Spleen (tissue), 11 donors: ENCODE data around the gene PYDC1. TPM values are rescaled to one million over a fixed set of nuclear protein-coding genes. Genes with fewer than 3 reads are reported as not detected.
"Not testable (repeated sequence)": the region's sequence is repeated elsewhere in the genome, so short reads cannot be mapped to it uniquely, and the experiment has no call there.

Experiments used
- DNase-seq: peaks from one replicate; pipeline ENCODE4 v3.0.0-alpha.2; 2020
- H3K27ac ChIP-seq, 8 donors: fragments of 200-600 bp; sonication (generic) in 7 of 8; 1 replicate in 4 of 8; 2 replicates in 4 of 8; pipeline versions ENCODE4 v1.5.0 to v1.8.0; 2016 to 2021; ENCODE audit warnings: inconsistent platforms in 4 of 8, mild to moderate bottlenecking in 4 of 8, moderate library complexity in 1 of 8
- H3K27me3 ChIP-seq, 7 donors: fragments of 200-600 bp; sonication (generic) in 6 of 7; replicated peaks in 1 of 7; 1 replicate in 4 of 7; 2 replicates in 3 of 7; pipeline versions ENCODE4 v1.5.0 to v1.8.0; 2016 to 2021; ENCODE audit warnings: inconsistent platforms in 3 of 7, mild to moderate bottlenecking in 1 of 7
- H3K36me3 ChIP-seq, 6 donors: fragments of 200-600 bp; sonication (generic) in 5 of 6; 1 replicate in 4 of 6; 2 replicates in 2 of 6; pipeline versions ENCODE4 v1.5.0 to v1.8.0; 2016 to 2021; ENCODE audit warnings: inconsistent platforms in 2 of 6
- H3K4me1 ChIP-seq, 6 donors: fragments of 200-600 bp; sonication (generic) in 5 of 6; 1 replicate in 3 of 6; 2 replicates in 3 of 6; pipeline versions ENCODE4 v1.5.0 to v1.8.0; 2016 to 2021; ENCODE audit warnings: inconsistent platforms in 3 of 6
- H3K4me3 ChIP-seq, 8 donors: fragments of 200-600 bp; sonication (generic) in 7 of 8; 1 replicate in 4 of 8; 2 replicates in 4 of 8; pipeline versions ENCODE4 v1.5.0 to v1.8.0; 2016 to 2021; ENCODE audit warnings: inconsistent platforms in 4 of 8, mild to moderate bottlenecking in 4 of 8, moderate library complexity in 2 of 8
- H3K9me3 ChIP-seq, 8 donors: fragments of 200-600 bp; sonication (generic) in 7 of 8; 1 replicate in 4 of 8; 2 replicates in 4 of 8; pipeline versions ENCODE4 v1.5.0 to v1.8.0; 2016 to 2021; ENCODE audit warnings: inconsistent platforms in 4 of 8
- POLR2A ChIP-seq, 3 donors: fragments of 450-650 bp; IDR thresholded peaks; one replicate each; pipeline ENCODE4 v1.5.1; 2017; ENCODE audit warnings: antibody characterized with exemption in 3 of 3, mild to moderate bottlenecking in 1 of 3
- POLR2AphosphoS5 ChIP-seq, 3 donors: sonication (generic); formaldehyde crosslinking; IDR thresholded peaks; one replicate each; pipeline ENCODE4 v1.5.1; 2017; ENCODE audit warnings: antibody characterized with exemption in 3 of 3
- WGBS, 5 donors: extraction: QIAGEN DNeasy Blood & Tissue Kit in 3 of 5; methylation state at CpG; one replicate each; pipeline versions ENCODE4 v1.1.5 to v1.1.7; 2013 to 2018; 5-methylcytosine and 5-hydroxymethylcytosine counted together
- intact Hi-C: fragments of 100-400 bp; cut with DNase I; formaldehyde crosslinking; loops from one replicate; pipeline ENCODE4 v1.15.0; 2023; ENCODE audit warnings: low total_unique reads
- polyA plus RNA-seq, 3 donors: library from polyadenylated mRNA; stranded (reverse); fragments of 200-250 nt; gene quantifications; one replicate each; pipeline ENCODE4 v1.2.1, GENCODE V29; 2013
- total RNA-seq, 7 donors: library from RNA; depleted of rRNA in 3 of 7; stranded (reverse); fragments of >200 nt in 3 of 7; fragmentation: NEBNext Ultra II Directional in 4 of 7; extraction: Animal tissue kit (Norgen Biotek cat#: 25700) in 4 of 7; gene quantifications; one replicate each; pipeline versions ENCODE4 v1.1.0 to v1.2.1, GENCODE V29; 2016 to 2021
- TF ChIP-seq, protein P1 (sequence below), 11 experiments: fragments of 200-600 bp in 7 of 11; fragments of 450-650 bp in 4 of 11; sonication (generic) in 4 of 11; IDR thresholded peaks in 8 of 11; conservative IDR thresholded peaks in 3 of 11; 1 replicate in 7 of 11; 2 replicates in 4 of 11; pipeline versions ENCODE4 v1.4.0 to v1.8.0; 2016 to 2021; ENCODE audit warnings: antibody characterized with exemption in 11 of 11, inconsistent platforms in 4 of 11, mild to moderate bottlenecking in 1 of 11
- donor health status: healthy with polysubstance abuse.
- donor health status: DM: no; HTN: no; CAD: no; lungs with moderate emphysema.
- donor health status: DM: no; HTN: no; CAD: no.
- donor health status: Bipolar disorder and iron deficiency.
- donor health status: healthy.
- donor health status: DM: no; HTN: no; CAD: no.
- donor health status: DM: yes; HTN: yes; CAD: no.

The PYDC1 gene
- total and polyA plus RNA-seq, 10 donors, result 0.72 to 2.7 TPM; not detected in 8

DNA sequence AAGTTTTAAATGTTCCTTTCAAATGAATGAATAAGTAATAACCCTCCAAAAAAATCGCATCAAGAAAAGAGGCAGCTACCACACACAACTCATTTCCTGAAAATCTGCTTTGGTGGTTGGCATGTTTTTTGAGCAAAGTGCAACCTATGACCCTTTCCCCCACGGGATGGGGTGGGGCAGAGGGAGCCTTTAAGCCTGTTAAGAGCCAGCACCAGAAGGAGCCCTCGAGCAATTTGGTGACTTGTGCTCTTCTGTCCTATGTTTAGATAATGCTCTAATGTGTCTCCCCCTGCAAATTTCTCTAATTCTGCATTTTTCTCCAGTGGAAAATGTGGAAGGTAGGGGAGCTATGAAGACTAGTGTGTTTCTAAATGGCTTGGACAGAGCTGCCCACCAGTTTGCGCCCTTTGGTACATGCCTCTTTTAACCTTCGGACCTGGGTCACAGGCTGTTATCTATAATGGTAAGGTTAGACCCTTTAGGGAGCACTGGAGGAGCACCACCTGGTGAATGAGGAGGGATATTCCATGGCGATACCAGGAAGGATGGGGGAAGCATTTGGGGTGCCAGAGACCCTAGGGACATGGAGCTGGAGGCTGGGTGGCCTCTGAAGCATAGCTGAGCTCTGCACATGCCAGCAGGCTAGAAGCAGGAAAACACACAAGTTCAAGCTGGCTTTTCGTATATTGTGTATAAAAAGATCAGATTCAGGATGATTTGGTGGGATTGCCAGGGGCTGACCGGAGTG lies 15.9 kb downstream of the PYDC1 start:
- H3K4me1 ChIP-seq, result peaks cover 20 to 86% (median 53%) of the 10 kb centered on the region in 6 donors
- no peaks in the 10 kb centered on the region for H3K9me3 ChIP-seq
- peak overlapping the region; percentile 76 to 97 (median 92) for H3K4me3 ChIP-seq
- H3K27me3 ChIP-seq, result no peaks in the 10 kb centered on the region
- peak; percentile 74 for DNase-seq
- 50 to 55% (median 53%) methylated on average over 8 of the region's 8 CpGs for WGBS, 5 donors
- TF ChIP-seq, protein P1, sequence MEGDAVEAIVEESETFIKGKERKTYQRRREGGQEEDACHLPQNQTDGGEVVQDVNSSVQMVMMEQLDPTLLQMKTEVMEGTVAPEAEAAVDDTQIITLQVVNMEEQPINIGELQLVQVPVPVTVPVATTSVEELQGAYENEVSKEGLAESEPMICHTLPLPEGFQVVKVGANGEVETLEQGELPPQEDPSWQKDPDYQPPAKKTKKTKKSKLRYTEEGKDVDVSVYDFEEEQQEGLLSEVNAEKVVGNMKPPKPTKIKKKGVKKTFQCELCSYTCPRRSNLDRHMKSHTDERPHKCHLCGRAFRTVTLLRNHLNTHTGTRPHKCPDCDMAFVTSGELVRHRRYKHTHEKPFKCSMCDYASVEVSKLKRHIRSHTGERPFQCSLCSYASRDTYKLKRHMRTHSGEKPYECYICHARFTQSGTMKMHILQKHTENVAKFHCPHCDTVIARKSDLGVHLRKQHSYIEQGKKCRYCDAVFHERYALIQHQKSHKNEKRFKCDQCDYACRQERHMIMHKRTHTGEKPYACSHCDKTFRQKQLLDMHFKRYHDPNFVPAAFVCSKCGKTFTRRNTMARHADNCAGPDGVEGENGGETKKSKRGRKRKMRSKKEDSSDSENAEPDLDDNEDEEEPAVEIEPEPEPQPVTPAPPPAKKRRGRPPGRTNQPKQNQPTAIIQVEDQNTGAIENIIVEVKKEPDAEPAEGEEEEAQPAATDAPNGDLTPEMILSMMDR (IDR thresholded peaks at IDR 0.05 in 8 of 11, conservative IDR thresholded peaks at IDR 0.05 in 3 of 11), result peak in 1 of 11 experiments; percentile 27
- TF ChIP-seq POLR2A (IDR thresholded peaks at IDR 0.05), result no peak
- TF ChIP-seq POLR2AphosphoS5 (IDR thresholded peaks at IDR 0.05), result no peak
- intact Hi-C loops, result no loop called here
- H3K27ac ChIP-seq, result peak overlapping the region; percentile 72 to 96 (median 88)
- peaks cover 0 to 48% (median 9%) of the 10 kb centered on the region in 6 donors for H3K36me3 ChIP-seq

DNA sequence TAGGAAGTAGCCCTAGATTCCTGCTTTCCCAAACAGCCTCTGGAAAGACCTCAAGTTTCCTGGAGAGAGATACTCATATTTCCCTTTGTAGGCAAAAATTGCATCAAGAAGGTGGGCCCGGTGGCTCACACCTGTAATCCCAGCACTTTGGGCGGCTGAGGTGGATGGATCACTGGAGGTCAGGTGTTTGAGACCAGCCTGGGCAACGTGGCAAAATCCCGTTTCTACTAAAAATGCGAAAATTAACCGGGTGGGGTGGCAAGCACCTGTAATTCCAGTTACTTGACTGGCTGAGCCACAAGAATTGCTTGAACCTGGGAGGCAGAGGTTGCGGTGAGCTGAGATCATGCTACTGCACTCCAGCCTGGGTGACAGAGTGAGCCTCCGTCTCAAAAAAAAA lies 16.8 kb downstream of the PYDC1 start:
- Histone ChIP-seq H3K27ac (peak overlapping the region in 4 of 8 donors; percentile 85 to 96 (median 92)), H3K4me1 (peaks cover 20 to 94% (median 54%) of the 10 kb centered on the region in 6 donors), H3K36me3 (peaks cover 0 to 57% (median 17%) of the 10 kb centered on the region in 6 donors)
- H3K9me3 ChIP-seq, intact Hi-C loops, H3K4me3 ChIP-seq, H3K27me3 ChIP-seq: not testable (repeated sequence)
- 80 to 90% (median 82%) methylated on average over 8 of the region's 8 CpGs for WGBS, 5 donors
- peak; percentile 36 for DNase-seq

DNA sequence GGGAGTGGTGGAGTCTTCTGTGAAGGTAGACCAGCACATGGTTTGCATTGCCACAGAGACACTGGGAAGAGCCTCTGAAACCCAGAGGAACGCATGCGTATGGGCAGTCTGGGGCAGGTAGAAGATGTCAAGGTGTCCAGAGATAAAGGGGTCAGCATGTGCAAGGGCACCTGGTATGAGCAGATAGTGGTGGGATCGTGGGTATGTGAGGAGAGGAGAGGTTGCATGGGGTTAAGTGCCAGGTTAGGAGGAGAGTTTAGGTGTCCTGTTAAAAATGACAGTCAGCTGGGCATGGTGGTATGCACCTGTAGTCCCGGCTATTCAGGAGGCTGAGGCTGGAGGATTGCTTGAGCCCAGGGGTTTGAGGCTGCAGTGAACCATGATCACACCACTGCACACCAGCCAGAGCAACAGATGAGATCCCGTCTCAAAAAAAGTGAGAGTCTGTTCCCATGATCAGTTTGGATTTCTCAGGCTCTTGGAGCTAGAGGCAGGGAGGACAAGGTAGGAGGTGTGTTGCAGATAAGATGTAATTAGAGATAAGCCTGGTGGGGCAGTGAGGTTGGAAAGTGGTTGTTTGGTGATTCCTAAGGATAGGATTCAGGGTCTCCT lies 17.4 kb downstream of the PYDC1 start:
- peak; percentile 38 for DNase-seq
- H3K4me3 ChIP-seq, result no peak overlapping the region
- no peaks in the 10 kb centered on the region for H3K9me3 ChIP-seq
- peaks cover 0 to 63% (median 23%) of the 10 kb centered on the region in 6 donors for H3K36me3 ChIP-seq
- intact Hi-C loops, result no loop called here
- TF ChIP-seq POLR2A (IDR thresholded peaks at IDR 0.05) (no peak), POLR2AphosphoS5 (IDR thresholded peaks at IDR 0.05) (peak in 2 of 3 donors; percentile 27 to 51)
- TF ChIP-seq, protein P1 (IDR thresholded peaks at IDR 0.05 in 8 of 11, conservative IDR thresholded peaks at IDR 0.05 in 3 of 11), result no peak
- H3K4me1 ChIP-seq, result peaks cover 20 to 94% (median 54%) of the 10 kb centered on the region in 6 donors
- WGBS, 5 donors, result 85 to 93% (median 88%) methylated on average over 5 of the region's 5 CpGs
- H3K27ac ChIP-seq, result peak overlapping the region in 2 of 8 donors; percentile 95 to 96
- no peaks in the 10 kb centered on the region for H3K27me3 ChIP-seq

DNA sequence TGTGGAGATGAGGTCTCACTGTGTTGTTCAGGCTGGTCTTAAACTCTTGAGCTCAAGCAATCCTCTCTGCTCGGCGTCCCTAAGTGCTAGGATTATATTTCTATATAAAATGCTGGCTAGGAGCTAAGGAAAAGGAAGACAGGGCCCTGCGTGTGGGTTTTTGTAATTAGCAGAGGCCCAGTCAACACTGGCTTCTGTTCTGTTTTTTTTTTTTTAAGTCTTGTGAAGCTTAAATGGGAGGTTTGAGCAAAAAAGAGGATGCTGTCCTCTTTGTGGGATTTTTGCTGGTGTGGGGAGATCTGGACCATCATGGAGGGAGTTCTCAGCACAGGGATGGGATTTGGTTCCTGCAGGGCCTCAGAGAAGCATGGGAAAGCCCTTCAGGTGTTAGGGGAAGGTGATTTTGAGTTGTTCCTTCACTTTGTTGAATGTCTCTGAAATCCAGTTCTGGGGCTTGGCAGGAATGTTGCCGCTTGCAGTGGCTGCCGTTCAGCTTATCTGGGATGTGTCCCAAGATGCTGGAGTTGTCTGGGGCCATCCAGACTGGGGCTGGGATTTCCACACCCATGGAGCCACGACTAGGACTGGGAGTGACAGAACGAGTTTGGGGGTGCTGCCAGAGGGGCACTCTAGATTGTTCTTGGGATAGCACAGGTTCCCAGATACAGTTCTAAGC lies 18.6 kb downstream of the PYDC1 start:
- intact Hi-C loops, result no loop called here

More for the DNA sequence above, 18.6 kb downstream of the PYDC1 start:
- Histone ChIP-seq H3K9me3 (no peaks in the 10 kb centered on the region), H3K4me3 (no peak overlapping the region), H3K27ac (peak overlapping the region in 3 of 8 donors; percentile 18 to 96 (median 95)), H3K27me3 (no peaks in the 10 kb centered on the region), H3K36me3 (peaks cover 0 to 74% (median 35%) of the 10 kb centered on the region in 6 donors), H3K4me1 (peaks cover 20 to 94% (median 47%) of the 10 kb centered on the region in 6 donors)
- peak; percentile 49 for DNase-seq
- 59 to 82% (median 69%) methylated on average over 7 of the region's 7 CpGs for WGBS, 5 donors
- peak; percentile 13 to 51 (median 28) for TF ChIP-seq POLR2AphosphoS5 (IDR thresholded peaks at IDR 0.05)
- TF ChIP-seq POLR2A (IDR thresholded peaks at IDR 0.05), result no peak
